Measurements from ENCODE around the gene AGAP4.
"Not testable (repeated sequence)": the region's sequence is repeated elsewhere in the genome, so short reads cannot be mapped to it uniquely, and the experiment has no call there.

The AGAP4 gene

DNA sequence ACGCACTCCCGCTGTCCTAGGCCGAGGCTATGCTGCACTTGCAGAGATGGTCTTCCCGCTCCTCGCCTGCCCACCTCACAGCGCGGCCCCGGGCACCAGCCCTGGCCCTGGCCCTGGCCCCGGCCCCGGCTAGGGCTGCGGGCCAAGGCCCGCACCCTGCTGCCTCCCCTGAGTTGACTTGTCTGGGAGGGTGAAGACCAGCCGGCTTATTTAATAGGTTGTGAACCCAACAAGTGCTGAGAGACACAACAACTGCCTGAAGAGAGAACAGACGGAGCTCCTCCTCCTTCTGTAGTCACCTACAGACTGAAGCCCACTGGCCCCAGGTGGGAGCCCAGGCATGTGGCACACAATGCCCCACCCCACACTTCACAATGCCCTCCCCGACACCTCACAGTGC is at the start of gene AGAP4:
AGAP4 (minus strand) TSS at position 101 of the 400 bp plus-strand sequence. CDS start 153 bp downstream, outside the sequence.
- DNase-seq: not testable (repeated sequence)

DNA sequence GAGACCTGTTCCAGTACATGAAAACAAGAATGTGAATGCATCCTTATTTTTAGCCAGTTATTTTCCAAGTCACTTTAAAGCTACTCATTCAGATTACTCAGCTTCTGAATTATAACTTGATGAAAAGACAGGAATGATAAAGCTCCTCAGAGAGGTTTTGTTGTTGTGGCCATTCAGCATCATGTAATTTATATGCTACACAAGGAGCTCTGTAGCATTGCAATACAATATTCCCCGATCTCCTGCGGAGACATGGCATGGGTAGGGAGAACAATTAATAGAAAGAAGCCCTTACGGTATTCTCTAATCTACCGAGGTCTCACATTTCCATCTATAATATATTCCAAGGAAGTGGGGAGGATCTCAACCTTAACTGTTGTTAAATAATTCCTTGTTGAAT is 43.4 kb upstream of the AGAP4 start:
- DNase-seq: not testable (repeated sequence)

GRCh38 chr10:45889539-45890230 is 42.4 kb upstream of the AGAP4 start:
- not testable (repeated sequence) for DNase-seq

DNA sequence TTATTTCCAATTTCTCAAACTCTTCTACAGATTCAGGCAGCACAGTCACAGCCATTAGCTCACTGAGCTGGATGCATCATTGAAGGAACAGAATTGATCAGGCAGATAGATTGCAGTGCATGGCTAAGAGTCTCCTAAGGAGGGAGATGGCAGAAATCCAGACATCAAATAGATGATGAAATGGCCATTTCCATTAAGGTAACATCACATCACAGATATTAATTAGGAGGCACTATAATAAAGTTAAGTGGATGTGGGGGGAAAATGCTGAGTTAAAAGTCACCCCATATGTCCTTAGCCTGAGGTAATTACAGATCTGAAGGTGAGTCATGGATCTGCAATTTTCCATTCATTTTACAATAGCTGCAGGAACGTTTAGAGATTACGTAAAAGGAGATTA is 35.6 kb upstream of the AGAP4 start:
- DNase-seq: not testable (repeated sequence)

DNA sequence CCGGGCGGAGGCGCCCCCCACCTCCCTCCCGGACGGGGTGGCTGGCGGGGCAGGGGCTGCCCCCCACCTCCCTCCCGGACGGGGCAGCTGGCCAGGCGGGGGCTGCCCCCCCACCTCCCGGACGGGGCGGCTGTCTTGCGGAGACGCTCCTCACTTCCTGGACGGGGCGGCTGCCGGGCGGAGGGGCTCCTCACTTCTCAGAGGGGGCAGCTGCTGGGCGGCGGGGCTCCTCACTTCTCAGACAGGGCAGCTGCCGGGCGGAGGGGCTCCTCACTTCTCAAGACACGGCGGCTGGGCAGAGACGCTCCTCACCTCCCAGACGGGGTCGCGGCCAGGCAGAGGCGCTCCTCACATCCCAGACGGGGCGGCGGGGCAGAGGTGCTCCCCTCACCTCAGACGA is 18.1 kb upstream of the AGAP4 start:
- not testable (repeated sequence) for DNase-seq

DNA sequence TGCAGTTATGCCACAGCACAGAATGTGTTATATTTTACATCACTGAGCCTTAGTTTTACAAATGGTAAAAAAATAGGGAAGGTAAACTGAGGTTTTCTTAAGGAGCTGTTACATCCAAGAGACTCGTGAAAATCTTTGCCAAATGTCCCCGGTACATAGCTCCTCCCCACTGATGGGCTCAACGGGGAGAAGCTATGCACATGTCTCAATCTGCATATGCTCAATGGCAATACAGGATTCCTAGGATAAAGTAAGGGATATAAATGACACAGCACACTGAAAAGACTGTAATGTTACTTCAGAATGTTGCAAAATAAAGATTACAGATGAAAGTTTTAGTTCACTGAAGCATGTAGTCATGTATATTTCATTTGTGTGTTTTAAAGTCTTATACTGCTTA is 17.0 kb upstream of the AGAP4 start:
- DNase-seq: not testable (repeated sequence)

- DNase-seq: not testable (repeated sequence)
These were observed 16.3 kb upstream of the AGAP4 start for GRCh38 chr10:45863632-45864031.

GRCh38 chr10:45857931-45858330 is 10.6 kb upstream of the AGAP4 start:
- not testable (repeated sequence) for DNase-seq

DNA sequence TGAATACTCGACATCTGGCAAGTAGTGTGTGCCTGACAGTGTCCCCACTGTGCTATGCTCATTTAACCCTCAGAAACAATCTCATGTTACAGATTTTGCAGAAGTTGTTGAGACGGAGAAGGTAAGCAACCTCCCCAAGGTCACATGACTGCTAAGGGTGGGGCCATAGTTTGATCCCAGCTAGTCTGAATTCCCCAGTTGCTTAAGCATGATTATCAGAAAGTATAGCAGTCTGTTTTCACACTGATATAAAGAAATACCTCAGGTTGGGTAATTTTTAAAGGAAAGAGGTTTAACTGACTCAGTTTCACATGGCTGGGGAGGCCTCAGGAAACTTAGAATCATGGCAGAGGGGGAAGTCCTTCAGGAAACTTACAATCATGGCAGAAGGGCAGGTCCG is 1.2 kb upstream of the AGAP4 start:
- not testable (repeated sequence) for DNase-seq

GRCh38 chr10:45822918-45823317 is 24.4 kb downstream of the AGAP4 start:
- not testable (repeated sequence) for DNase-seq

DNA sequence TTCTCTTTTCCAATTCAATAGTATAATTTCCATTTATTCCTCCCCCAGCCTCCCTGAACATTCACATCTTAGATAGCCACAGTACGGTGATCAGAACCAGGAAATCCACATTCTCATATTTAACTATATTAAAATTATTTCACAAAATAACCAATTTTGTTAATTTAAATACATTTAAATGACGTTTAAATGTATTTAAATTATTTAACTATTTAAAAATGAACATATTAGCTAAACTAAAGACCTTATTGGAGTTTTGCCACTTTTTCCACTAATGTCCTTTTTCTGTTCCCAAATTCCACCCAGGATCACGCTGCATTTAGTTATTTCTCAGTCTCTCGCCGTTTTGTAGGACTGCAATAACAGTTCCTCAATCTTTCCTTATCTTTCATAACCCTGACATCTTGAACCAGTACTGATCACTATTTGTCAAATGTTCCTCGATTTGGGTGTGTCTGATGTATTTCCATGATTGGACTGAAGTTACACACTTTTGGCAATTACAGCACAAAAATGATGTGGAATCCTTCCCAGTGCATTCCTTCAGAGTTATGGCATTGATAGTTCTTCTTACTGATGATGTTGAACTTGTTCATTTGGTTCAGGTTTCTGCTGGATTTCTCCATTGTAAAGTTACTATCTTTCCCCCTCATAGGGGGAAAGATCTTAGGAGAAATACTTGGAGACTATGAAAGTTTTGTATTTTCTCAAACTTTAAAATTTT is 27.0 kb downstream of the AGAP4 start:
- DNase-seq: not testable (repeated sequence)

DNA sequence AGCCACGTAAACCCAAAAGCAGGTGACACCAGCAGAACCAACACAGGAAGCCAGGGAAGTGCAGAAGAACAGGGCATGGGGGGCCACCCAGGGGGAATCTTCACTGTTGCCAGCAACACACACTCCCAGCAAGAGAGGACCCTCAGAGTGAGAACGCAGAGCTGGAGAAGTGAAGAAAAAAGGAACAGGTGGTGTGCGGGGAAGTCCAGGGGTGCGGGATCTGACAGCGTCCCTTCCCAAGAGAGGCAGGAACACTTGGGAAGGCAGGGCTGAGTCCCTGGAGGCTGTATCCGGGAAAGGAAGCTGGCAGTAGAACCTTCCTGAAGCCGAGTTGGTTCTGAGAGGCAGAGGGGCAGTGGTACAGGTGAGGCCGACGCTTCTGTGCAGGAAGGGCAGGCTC is 27.7 kb downstream of the AGAP4 start:
- DNase-seq: no peak

DNA sequence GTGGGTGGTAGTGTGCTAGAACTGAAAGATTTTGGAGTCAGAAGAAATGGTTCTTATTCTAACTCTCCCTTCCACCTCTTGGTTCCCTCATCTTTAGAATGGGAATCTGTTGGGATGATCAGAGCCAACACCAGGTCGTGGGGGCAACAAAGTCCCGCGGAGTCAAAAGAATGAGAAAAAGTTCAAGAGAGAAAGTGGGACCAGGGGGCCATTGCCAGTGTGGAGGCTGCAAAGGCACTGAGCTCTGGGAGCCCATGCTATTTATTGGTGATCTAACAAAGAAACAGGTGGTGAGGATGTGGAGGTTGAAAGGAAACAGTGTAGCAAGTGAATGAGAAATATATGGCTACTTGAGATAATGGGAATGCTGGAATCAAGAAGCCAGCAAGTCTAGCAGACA is 29.4 kb downstream of the AGAP4 start:
- DNase-seq: no peak

DNA sequence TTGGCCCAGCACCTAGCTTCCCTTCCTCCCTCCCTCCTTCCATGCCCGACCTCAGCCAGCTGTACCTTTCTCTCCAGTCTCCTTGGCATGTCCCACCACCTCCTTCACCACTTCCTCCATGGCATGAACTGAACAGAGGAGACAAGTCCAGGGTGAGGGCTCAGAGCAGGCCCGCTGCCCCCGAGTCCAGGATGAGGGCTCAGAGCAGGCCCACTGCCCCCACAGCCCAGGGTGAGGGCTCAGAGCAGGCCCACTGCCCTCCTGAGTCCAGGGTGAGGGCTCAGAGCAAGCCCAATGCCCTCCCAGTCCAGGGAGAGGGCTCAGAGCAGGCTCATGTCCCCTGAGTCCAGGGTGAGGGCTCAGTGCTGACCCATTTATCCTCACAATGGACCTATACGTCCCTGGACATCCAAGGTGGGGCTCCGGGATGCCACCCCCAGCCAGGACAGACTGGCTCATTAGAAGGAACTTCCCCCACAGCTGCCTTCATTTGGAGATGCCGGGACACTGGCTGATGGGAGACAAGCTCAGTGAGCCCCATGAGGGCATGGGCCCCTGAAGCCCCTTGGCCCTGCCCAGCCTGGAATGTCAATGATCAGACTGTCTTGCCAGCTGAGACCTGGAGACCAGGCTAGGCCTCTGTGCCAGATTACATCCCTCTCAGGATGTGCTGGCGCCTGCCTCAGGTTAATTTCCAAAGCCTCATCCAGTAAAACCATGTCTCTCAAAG is 30.0 kb downstream of the AGAP4 start:
- no peak for DNase-seq

GRCh38 chr10:45814146-45814545 is 33.2 kb downstream of the AGAP4 start:
- DNase-seq: not testable (repeated sequence)

- not testable (repeated sequence) for DNase-seq
These were observed 34.3 kb downstream of the AGAP4 start for GRCh38 chr10:45812959-45813358.

DNA sequence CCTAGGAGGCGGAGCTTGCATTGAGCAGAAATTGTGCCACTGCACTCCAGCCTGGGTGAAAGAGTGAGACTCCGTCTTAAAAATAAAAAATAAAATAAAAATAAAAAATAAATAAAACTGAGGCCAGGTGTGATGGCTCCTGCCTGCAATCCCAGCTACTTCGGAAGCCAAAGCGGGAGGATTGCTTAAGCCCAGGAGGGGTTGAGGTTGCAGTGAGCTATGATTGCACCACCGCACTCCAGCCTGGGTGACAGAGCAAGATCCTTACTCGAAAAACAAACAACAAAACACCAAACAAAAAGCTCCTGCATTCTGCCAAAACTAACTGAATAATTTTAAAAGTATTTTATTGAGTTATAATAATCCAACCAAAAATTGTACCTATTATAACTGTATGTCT is 36.2 kb downstream of the AGAP4 start:
- DNase-seq: no peak

DNA sequence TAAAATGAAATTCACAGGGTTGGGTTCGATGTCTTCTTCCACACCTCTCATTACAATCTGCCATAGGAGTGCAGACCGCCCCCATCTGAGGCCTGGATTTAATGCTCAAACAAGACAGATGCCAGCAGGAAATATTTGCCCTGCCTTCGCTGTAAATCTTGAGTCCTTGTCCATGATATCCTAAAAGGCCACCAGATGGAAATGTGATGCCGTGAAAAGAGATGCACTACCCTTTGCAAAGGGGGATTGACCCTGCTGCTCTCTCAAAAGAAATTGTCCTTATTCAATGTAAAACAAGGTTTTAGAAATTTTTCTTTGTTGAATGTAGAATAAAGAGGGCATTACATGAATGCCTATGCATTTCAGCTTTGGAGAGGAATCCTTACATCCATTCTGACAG is 37.5 kb downstream of the AGAP4 start:
- no peak for DNase-seq

DNA sequence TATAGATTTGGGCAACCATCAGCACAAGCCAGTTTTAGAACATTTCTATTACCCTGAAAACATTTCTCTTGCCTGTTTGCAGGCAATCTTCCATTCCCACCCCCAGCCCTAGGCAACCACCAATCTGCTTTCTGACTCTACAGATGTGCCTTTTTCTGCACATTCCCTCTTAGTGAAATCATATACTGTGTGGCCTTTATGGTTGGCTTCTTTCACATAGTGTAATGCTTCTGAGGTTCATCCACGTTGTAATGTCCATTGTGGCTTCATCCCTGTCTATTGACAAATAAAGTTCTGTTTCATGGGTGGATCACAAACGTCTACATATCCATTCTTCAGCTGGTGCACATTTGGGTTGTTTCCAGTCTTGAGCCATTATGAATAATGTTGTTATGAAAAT is 42.3 kb downstream of the AGAP4 start:
- not testable (repeated sequence) for DNase-seq

DNA sequence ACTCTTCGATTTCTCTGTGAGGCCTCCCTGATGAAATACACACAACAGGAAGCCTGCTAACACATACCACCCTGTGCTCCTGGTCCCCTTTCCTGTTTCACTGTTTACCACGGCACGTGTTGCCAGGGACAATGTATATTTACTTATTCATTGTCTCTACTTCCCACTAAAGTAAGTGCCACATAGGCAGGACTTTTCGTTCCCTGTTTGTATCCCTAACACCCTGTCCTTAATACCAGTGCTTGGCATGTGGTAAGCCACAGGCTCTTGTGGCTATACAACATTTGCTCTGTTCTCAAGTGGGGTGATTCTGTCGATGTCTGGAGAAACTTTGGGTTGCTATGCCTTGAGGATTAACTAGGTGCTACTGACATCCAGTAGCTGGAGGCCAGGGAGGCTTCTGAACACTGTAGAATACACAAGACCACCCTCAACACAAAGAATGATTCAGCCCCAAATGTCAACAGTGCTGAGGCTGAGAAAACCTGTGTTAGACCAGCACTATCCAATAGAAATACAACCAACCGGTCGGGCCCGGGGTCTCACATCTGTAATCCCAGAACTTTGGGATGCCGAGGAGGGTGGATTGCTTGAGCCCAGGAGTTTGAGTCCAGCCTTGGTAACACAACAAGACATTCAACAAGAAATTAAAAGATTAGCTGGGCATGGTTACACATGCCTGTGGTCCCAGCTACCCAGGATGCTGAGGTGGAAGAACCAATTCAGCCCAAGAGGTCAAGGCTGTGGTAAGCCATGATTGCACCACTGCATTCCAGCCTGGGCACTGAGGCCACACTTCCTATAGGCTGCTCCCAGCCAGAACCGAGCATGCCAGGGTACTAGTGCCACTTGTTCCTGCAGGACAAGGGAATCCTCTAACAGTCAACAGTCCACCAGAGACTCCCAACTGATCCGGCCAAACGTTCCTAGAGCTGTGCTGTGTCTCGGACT is 44.0 kb downstream of the AGAP4 start:
- DNase-seq: not testable (repeated sequence)

DNA sequence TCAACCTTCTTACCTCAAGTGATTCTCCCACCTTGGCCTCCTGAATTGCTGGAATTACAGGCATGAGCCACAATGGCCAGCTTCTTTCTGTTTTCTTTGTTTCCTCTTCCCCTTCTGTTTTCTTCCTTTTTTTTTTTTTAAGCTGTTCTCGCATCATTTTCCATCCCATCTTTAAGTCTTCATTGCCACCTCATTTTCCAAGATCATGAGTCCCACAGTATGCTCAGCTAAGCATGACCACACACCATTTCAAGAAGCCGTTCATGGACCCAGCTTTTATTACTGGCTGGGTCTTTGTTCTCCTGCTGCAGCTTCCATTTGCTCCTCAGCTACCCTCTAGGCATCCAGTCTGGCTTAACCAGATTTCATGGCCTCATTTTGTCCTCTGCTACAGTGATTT is 52.5 kb downstream of the AGAP4 start:
- not testable (repeated sequence) for DNase-seq

DNA sequence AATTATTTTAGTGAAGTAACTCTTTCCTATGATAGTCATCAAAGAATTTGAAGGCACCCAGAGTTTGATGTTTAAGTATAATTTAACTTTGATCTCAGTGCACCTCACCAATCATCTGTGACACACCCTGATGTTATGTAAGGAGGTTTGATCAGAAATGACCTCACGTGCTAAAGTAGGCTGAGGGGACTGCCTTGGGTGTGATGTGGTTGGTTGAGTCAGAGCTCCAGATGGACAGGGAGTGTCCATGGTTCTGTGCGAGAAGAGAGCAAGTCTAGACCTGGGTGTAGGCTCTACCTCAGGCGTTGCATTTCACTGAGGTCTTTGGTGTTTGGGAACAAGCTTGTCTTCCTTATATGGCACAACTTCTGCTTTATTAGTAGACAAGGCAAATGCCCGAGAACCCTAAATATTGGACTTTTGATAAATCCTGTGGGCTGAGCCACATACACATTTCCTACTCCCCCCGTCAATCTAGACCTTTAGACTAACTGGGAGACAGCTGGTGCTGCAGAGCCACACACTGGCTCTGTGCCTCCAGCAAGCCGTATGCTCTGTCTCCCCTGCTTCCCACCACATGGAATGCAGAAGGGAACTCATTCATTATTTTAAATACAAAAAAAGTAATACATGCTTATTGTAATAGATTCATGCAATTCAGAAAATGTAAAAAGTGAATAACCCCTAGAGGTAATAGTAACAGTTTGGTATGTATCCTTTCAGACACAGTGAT is 56.4 kb downstream of the AGAP4 start:
- DNase-seq: not testable (repeated sequence)
